MM.1S (cell line): Measurements from ENCODE around the gene SETD3.

Experiments used
- DNase-seq: peaks from one replicate; pipeline ENCODE4 v3.0.0-alpha.2; 2015
- H2AFZ ChIP-seq: fragments of 300-600 bp; sonication (generic); 2 replicates; pipeline ENCODE4 v1.6.0; 2016; ENCODE audit warnings: antibody characterized with exemption, low read length
- H3F3A ChIP-seq: fragments of 300-600 bp; sonication (generic); 2 replicates; pipeline ENCODE4 v1.6.1; 2016; ENCODE audit warnings: mild to moderate bottlenecking, antibody characterized with exemption, low read length, moderate library complexity, mixed read lengths; ENCODE audit not compliant: insufficient read depth
- H3K27ac ChIP-seq: fragments of 300-600 bp; sonication (generic); 2 replicates; pipeline ENCODE4 v1.5.1; 2016; ENCODE audit warnings: mild to moderate bottlenecking, low read length
- H3K27me3 ChIP-seq: fragments of 300-600 bp; sonication (generic); replicated peaks from 2 replicates; pipeline ENCODE4 v1.6.0; 2016; ENCODE audit warnings: low read length; ENCODE audit not compliant: insufficient read depth
- H3K36me3 ChIP-seq: fragments of 300-600 bp; sonication (generic); replicated peaks from 2 replicates; pipeline ENCODE4 v1.6.1; 2016; ENCODE audit warnings: mild to moderate bottlenecking, low read length, mixed read lengths; ENCODE audit not compliant: insufficient read depth
- H3K4me1 ChIP-seq: fragments of 300-600 bp; sonication (generic); 2 replicates; pipeline ENCODE4 v1.6.1; 2016; ENCODE audit warnings: low read length, mixed read lengths
- H3K4me2 ChIP-seq: fragments of 300-600 bp; sonication (generic); 2 replicates; pipeline ENCODE4 v1.6.0; 2016; ENCODE audit warnings: low read depth, low read length
- H3K4me3 ChIP-seq: fragments of 300-600 bp; sonication (generic); 2 replicates; pipeline ENCODE4 v1.5.1; 2016; ENCODE audit warnings: low read length, mixed read lengths
- H3K79me2 ChIP-seq: fragments of 300-600 bp; sonication (generic); 2 replicates; pipeline ENCODE4 v1.6.1; 2016; ENCODE audit warnings: mixed run types, low read length, mixed read lengths
- H3K9ac ChIP-seq: fragments of 300-600 bp; sonication (generic); 2 replicates; pipeline ENCODE4 v1.6.1; 2016; ENCODE audit warnings: low read length, mixed read lengths
- H3K9me2 ChIP-seq: fragments of 300-600 bp; sonication (generic); replicated peaks from 2 replicates; pipeline ENCODE4 v1.6.1; 2016; ENCODE audit warnings: mild to moderate bottlenecking, low read length, mixed read lengths; ENCODE audit not compliant: insufficient read depth
- H3K9me3 ChIP-seq: fragments of 300-600 bp; sonication (generic); replicated peaks from 2 replicates; pipeline ENCODE4 v1.6.1; 2016; ENCODE audit warnings: mild to moderate bottlenecking, low read length, mixed read lengths; ENCODE audit not compliant: insufficient read depth
- H4K20me1 ChIP-seq: fragments of 300-600 bp; sonication (generic); 2 replicates; pipeline ENCODE4 v1.6.1; 2016; ENCODE audit warnings: mild to moderate bottlenecking, low read length, moderate library complexity, mixed read lengths; ENCODE audit not compliant: insufficient read depth
- CTCF ChIP-seq: fragments of 300-600 bp; sonication (generic); IDR thresholded peaks from 2 replicates; pipeline ENCODE4 v1.5.1; 2016; ENCODE audit warnings: antibody characterized with exemption, low read length, mixed read lengths
- EZH2 ChIP-seq: fragments of 300-600 bp; sonication (generic); optimal IDR thresholded peaks from 2 replicates; pipeline ENCODE3; 2017; ENCODE audit warnings: low read depth, mild to moderate bottlenecking, antibody characterized with exemption, low read length, mixed read lengths
- EZH2phosphoT487 ChIP-seq: fragments of 300-600 bp; sonication (generic); IDR thresholded peaks from 2 replicates; pipeline ENCODE4 v1.6.1; 2018; ENCODE audit warnings: antibody characterized with exemption, low read length

Gene SETD3

GRCh38 chr14:99380991-99381687, 99.5 kb downstream of the SETD3 start:
- Histone ChIP-seq H2AFZ (no peak overlapping the region), H3F3A (no peaks in the 10 kb centered on the region), H3K4me2 (no peak overlapping the region), H3K9me2 (no peaks in the 10 kb centered on the region), H3K9ac (no peak overlapping the region), H3K9me3 (no peaks in the 10 kb centered on the region), H3K27me3 (no peaks in the 10 kb centered on the region), H3K4me3 (no peak overlapping the region), H3K4me1 (no peaks in the 10 kb centered on the region), H3K27ac (no peak overlapping the region), H3K79me2 (no peaks in the 10 kb centered on the region), H4K20me1 (no peaks in the 10 kb centered on the region), H3K36me3 (no peaks in the 10 kb centered on the region)
- TF ChIP-seq EZH2 (no peak), CTCF (no peak), EZH2phosphoT487 (no peak)
- DNase-seq: no peak

GRCh38 chr14:99380402-99380801, 100.3 kb downstream of the SETD3 start:
- DNase-seq: no peak
- no peaks in the 10 kb centered on the region for H3K9me3 ChIP-seq
- H3K27me3 ChIP-seq: no peaks in the 10 kb centered on the region
- no peaks in the 10 kb centered on the region for H3K36me3 ChIP-seq
- TF ChIP-seq EZH2phosphoT487: no peak
- no peak for TF ChIP-seq CTCF
- TF ChIP-seq EZH2: no peak
- H3F3A ChIP-seq: no peaks in the 10 kb centered on the region
- H3K4me3 ChIP-seq: no peak overlapping the region
- H3K9ac ChIP-seq: no peak overlapping the region
- H4K20me1 ChIP-seq: no peaks in the 10 kb centered on the region
- no peak overlapping the region for H3K27ac ChIP-seq
- H2AFZ ChIP-seq: no peak overlapping the region
- H3K4me2 ChIP-seq: no peak overlapping the region
- H3K79me2 ChIP-seq: no peaks in the 10 kb centered on the region
- H3K4me1 ChIP-seq: no peaks in the 10 kb centered on the region
- H3K9me2 ChIP-seq: no peaks in the 10 kb centered on the region

- no peak overlapping the region for H2AFZ ChIP-seq
- no peaks in the 10 kb centered on the region for H3K36me3 ChIP-seq
- no peaks in the 10 kb centered on the region for H3K4me1 ChIP-seq
- H3K4me3 ChIP-seq: no peak overlapping the region
- TF ChIP-seq EZH2phosphoT487 (no peak), CTCF (no peak), EZH2 (no peak)
- H3F3A ChIP-seq: no peaks in the 10 kb centered on the region
- H3K27ac ChIP-seq: no peak overlapping the region
- no peak overlapping the region for H3K4me2 ChIP-seq
- H3K9ac ChIP-seq: no peak overlapping the region
- no peak for DNase-seq
- H4K20me1 ChIP-seq: no peaks in the 10 kb centered on the region
- no peaks in the 10 kb centered on the region for H3K79me2 ChIP-seq
- no peaks in the 10 kb centered on the region for H3K9me3 ChIP-seq
- H3K27me3 ChIP-seq: no peaks in the 10 kb centered on the region
- H3K9me2 ChIP-seq: no peaks in the 10 kb centered on the region
These were observed 101.9 kb downstream of the SETD3 start for GRCh38 chr14:99378782-99379214.
